ENCODE results near the gene MYMK.

DNA sequence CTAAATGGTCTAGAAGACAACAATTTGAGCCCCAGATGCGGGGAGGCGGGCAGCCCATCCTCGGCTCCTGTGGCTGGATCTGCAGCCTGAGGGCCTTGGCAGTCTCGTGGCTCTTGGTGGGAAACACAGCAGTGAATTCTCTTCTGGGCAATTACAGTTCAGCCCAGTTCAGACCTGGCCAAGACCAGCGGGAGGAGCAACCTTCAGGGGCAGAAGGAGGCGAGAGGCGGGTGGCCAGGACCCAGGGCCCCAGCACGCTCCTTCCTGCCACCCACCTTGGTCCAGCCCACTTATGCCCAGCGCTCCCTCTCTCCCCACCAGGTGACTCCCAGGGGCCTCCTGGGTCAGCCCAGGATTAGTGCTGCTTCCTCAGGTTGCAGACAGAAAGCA, 7.8 kb downstream of the MYMK start:
- TF ChIP-seq ARNT (IDR thresholded peaks at IDR 0.05): no peak
- TF ChIP-seq FOXK2 (IDR thresholded peaks at IDR 0.05): no peak
- no peak for TF ChIP-seq SUZ12 (IDR thresholded peaks at IDR 0.05)
- TF ChIP-seq NFRKB (IDR thresholded peaks at IDR 0.05): no peak
- TF ChIP-seq FOXA1 (IDR thresholded peaks at IDR 0.05): no peak
- TF ChIP-seq LEF1 (IDR thresholded peaks at IDR 0.05; ENCODE audit: borderline replicate concordance): no peak
- TF ChIP-seq TARDBP (IDR thresholded peaks at IDR 0.05): no peak
- TF ChIP-seq FOXM1 (IDR thresholded peaks at IDR 0.05; ENCODE audit: borderline replicate concordance): no peak

Data from HEK293T (cell line).